Stimulated activated CD4-positive, alpha-beta T cell treated with anti-CD3 and anti-CD28 coated beads, TNF-alpha, amount 100 ng/mL, for 4 hours (primary cell): ENCODE results near the gene C3orf70.

Experiments
- DNase-seq, 3 experiments: peaks; one replicate each; pipeline ENCODE4 v3.0.0-alpha.2; 2020; ENCODE audit warnings: low read depth in 3 of 3

The C3orf70 gene

GRCh38 chr3:185087419-185087818 lies 65.4 kb downstream of the C3orf70 start:
- no peak for DNase-seq

- no peak for DNase-seq
Measured at GRCh38 chr3:185084901-185085300, 68.0 kb downstream of the C3orf70 start.

- DNase-seq, result no peak
Measured at GRCh38 chr3:185084402-185084801, 68.5 kb downstream of the C3orf70 start.

GRCh38 chr3:185082829-185083228 lies 70.0 kb downstream of the C3orf70 start:
- DNase-seq, result no peak

GRCh38 chr3:185082149-185082548 lies 70.7 kb downstream of the C3orf70 start:
- no peak for DNase-seq

GRCh38 chr3:185081521-185081920 lies 71.3 kb downstream of the C3orf70 start:
- DNase-seq, result no peak

- no peak for DNase-seq
Measured at GRCh38 chr3:185079625-185080024, 73.2 kb downstream of the C3orf70 start.

- DNase-seq, result no peak
Measured at GRCh38 chr3:185076219-185076618, 76.6 kb downstream of the C3orf70 start.

GRCh38 chr3:185075547-185075946 lies 77.3 kb downstream of the C3orf70 start:
- no peak for DNase-seq

GRCh38 chr3:185071287-185071800 lies 81.5 kb downstream of the C3orf70 start:
- no peak for DNase-seq

GRCh38 chr3:185070491-185071286 lies 82.2 kb downstream of the C3orf70 start:
- DNase-seq, result no peak

- no peak for DNase-seq
Measured at GRCh38 chr3:185069037-185070030, 83.5 kb downstream of the C3orf70 start.

GRCh38 chr3:185067173-185067572 lies 85.7 kb downstream of the C3orf70 start:
- no peak for DNase-seq

- DNase-seq, result no peak
Measured at GRCh38 chr3:185066251-185066650, 86.6 kb downstream of the C3orf70 start.

GRCh38 chr3:185065059-185065458 lies 87.8 kb downstream of the C3orf70 start:
- DNase-seq, result no peak

GRCh38 chr3:185063431-185063830 lies 89.4 kb downstream of the C3orf70 start:
- no peak for DNase-seq

- no peak for DNase-seq
Measured at GRCh38 chr3:185062191-185062590, 90.7 kb downstream of the C3orf70 start.

GRCh38 chr3:185060655-185061054 lies 92.2 kb downstream of the C3orf70 start:
- no peak for DNase-seq

- DNase-seq, result no peak
Measured at GRCh38 chr3:185059766-185060165, 93.1 kb downstream of the C3orf70 start.

- no peak for DNase-seq
Measured at GRCh38 chr3:185058796-185059195, 94.1 kb downstream of the C3orf70 start.

- DNase-seq, result no peak
Measured at GRCh38 chr3:185057829-185058228, 95.0 kb downstream of the C3orf70 start.

GRCh38 chr3:185056908-185057307 lies 96.0 kb downstream of the C3orf70 start:
- no peak for DNase-seq
